HG03095 (cell line): ENCODE measurements around the gene ANXA11.
A peak's percentile ranks its signal among the peaks of the same experiment; 100 is the strongest.
"Not testable (repeated sequence)": the region's sequence is repeated elsewhere in the genome, so short reads cannot be mapped to it uniquely, and the experiment has no call there.

Source experiments
- ATAC-seq: cut with Tn5 transposase; IDR thresholded peaks from one replicate; pipeline ENCODE4 v1.9.1; 2021; ENCODE audit warnings: moderate library complexity; ENCODE audit not compliant: unreplicated experiment

The ANXA11 gene

DNA sequence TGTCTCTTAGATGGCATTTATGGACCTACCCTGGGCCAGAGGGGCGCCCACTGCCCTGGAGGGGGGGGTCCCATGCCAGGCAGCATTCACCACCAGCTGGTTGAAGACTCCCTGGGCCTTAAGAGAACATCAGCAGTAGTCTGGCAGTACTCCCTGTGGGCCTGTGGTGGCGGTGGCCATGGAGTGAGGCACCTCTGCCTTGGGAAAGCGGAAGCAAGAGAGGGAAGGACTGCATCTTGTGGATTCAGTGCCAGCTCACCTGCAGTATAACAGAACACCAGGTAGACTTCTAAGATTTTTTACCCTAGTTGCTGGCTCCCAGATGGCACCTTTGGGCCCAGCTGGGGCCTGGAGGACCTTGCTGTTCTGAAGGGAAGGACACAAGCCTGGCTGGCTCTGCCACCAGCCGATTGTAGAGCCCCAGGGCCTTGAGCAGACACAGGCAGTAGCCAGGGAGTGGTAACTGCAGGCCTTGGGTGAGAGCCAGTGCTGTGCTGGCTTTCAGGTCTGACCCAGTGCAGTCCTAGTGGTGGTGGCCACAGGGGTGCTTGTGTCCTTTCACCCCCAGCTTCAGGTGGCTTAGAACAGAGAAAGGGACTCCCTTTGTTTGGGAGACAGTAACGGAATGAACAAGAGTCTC, 57.1 kb downstream of the ANXA11 start:
- ATAC-seq: no peak

DNA sequence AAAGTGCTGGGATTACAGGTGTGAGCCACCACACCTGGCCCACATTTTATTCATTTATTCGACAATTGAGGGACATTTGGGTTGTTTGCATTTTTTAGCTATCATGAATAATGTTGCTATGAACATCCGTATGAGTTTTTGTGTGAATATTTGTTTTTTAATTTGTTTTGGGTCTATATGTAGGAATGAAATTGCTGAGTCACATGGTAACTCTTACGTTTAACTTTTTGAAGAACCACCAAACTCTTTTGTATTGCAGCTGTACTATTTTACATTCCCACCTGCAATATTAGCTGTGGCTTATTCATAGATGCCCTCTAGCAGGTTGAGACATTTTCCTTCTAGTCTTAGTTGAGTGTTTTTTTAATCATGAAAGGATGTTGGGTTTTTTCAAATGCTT, 58.4 kb downstream of the ANXA11 start:
- ATAC-seq: no peak

DNA sequence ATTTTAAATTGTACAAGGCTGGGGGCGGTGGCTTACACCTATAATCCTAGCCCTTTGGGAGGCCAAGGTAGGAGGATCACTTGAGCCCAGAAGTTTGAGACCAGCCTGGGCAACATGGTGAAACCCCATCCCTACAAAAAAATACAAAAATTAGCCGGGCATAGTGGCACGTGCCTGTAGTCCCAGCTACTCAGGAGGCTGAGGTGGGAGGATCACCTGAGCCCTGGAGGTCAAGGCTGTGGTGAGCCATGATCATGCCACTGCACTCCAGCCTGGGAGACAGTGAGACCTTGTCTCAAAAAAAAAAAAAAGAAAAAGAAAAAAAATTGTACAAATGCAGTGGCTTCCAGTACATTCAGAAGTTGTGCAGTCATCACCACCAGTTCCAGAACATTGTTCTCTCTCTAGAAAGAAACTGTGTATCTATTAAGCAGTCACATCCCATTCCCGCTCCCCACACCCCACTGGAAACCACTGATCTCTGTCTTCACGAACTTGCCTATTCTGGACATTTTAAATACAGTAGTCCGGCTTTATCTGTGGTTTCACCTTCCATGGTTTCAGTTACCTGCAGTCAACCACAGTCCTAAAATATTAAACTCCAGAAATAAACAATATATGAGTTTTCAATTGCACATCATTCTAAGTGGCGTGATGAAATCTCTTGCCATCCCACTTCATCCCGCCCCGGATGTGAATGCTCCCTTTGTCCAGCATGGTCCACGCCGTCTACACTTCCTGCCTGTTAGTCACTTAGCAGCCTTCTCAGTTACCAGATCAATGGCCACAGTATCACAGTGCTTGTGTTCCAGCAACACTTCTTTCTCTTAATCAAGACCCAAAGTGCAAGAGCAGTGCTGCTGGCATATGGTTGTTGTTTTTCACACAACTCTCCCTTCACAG, 59.7 kb downstream of the ANXA11 start:
- ATAC-seq: not testable (repeated sequence)

DNA sequence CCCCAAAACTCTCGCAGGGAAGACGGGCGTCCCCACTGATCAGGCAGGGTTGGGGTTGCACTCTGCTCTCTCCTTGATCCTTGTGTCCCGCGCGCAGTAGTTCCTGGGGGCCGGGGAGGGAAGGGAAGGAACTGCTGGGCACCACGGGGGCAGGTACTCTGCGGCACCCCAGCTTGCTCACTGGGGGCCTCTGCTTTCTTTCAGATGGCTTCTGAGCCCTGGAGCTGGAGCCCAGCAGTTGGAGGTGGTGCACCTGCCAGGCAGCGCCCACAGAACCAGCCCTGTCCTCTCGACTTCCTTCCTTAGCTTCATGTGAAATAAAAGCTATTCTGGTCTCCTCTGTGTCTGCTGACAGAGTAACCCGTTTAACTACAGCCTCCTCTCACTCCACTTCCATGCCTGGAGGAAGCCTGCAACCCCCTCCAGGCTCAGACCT, 60.6 kb downstream of the ANXA11 start:
- peak; percentile 23 for ATAC-seq

DNA sequence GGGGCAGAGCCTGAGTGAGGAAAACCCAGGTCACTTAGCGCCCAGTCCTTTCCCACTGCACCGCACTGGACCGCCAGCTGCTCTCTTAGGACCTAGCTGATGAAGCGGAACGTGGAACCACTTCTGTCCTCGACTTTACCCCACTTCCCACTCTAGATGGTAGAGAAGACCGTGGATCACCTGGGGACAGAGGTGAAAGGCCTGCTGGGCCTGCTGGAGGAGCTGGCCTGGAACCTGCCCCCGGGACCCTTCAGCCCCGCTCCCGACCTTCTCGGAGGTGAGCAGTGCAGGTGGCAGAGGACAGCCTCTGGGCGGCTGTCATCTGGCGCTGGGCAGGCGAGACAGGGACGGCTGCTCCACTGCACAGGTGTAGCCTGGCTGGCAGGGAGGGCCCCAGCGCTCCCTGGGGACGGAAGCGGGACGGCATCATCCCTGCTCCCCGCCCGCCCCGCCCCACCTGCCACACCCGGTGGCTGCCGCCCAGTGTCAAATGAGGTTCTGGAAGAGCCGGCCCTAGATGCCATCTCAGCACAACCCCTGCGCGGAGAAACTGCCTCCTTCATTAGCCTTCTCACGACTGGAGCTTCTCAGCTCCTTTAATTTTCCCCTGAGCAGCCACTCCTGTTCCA, 61.2 kb downstream of the ANXA11 start:
- peak; percentile 60 for ATAC-seq

DNA sequence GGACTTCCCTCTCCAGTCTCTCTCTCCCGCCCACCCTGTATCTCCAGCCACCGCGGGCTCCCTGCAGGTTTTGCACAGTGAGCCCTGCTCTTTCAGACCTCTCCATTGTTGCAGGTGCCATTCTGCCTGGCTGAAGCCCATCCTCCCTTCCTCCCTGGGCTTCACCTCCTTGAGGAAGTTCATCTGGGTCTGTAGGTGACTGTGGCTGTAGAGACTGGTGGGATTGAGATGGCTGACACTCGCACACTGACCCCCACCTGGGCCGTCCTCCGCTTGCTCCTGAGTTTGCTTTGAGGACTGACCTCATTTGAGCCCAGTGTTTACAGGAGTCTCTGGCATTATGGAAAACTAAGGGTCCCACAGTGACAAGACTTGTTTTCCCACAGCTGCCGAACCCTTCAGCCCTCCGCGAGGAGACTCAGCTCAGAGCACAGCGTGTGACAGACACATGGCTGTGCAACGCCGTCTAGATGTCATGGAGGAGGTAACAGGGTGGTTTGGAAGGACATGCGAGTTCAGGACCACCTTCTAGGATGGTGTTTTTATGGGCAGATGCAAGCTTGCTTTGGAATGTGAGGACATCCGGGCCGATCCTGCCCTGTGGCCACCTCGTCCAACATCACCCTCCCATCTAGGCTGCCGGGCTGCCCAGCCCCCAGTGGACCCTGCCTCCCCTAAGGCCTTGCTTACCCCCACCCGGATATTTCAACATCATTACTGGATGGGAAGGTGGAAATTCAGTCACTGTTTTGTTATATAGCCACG, 63.5 kb downstream of the ANXA11 start:
- no peak for ATAC-seq

DNA sequence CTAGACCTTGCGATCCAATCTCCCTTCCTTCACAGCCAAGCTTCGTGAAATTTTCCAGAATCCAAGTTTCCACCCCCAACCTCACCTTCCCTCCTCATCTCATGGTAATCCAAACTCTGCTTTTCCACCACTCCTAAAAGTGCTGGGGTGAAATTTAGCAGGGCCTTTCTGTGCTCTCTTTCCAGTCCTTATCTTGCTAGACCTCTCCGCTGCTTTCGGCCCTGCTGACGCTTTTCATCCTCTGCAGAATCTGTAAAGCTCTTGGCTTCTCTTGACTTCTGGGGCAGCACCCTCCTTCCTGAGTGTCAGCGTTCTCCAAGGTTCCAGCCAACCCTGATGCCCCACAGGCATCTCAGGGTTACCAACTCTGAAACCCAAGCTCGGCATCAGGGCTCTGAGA, 65.1 kb downstream of the ANXA11 start:
- no peak for ATAC-seq

DNA sequence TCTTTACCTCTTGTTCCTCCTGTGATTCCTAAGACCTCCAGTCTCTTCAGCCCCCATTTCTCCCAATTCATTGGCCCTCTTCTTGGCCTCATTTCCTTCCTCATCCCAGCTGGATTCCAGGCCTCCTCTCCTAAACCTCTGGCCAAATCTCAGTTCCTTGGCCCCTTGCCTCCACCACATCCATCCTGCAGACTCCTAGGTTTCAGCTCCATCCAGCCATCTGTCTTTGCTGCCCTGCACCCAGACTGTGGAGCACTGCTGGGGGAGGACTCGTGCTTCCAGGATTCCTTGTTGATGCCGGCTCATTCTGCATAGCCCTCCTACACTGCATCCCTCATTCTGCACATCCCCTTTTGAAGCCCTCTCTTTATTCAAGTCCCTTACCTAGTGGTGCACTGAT, 66.1 kb downstream of the ANXA11 start:
- no peak for ATAC-seq

DNA sequence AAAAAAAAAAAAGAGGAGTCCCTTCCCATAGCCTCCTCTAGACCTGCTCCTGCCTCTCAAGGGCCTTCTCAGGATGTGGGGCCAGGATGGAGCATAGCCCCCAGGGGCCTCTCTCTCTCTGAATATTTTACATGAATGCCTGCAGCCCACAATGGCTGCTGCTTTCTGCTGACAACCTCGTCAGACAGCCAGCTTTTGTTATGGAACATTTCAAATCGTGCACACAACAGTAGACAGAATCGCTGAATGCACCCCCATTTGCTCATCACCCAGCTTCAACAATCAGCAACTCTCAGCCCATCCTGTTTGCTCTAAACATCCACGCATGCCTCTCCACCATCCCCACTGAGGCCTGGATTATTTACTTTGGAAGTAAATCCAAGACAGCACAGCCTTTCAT, 67.4 kb downstream of the ANXA11 start:
- ATAC-seq: no peak

DNA sequence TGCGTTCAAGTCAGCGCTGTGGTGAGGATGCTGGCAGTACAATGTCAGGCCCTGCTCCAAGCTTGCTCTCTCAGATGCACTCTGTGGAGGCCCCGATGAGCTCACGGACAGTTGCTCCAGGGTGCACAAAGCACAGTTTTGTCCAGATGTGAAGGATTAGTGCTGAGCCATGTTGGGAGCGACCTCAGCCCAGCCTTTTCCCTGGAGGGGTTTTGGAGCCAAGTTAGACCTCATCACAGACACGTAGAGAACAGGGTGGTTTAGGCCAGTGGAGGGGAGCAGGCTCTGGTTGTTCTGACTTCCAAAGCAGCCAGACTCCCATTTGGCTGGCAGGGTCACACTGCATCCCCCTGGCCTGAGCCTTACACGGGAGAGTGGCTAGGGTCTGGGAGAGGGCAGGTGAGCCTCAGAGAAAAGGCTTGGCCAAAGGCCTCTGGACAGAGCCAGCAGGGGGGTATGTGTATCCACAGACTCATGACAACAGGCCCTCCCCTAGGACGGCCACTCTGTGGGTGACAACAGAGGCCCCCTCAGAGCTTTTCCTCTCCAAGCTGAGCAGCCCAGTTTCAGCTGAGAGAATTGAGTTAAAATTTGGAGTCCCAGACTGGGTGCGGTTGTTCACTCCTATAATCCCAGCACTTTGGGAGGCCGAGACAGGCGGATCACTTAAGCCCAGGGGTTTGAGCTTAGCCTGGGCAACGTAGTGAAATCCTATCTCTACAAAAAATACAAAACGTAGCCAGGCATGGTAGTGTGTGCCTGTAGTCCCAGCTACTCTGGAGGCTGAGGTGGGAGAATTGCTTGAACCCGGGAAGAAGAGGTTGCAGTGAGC, 68.1 kb downstream of the ANXA11 start:
- no peak for ATAC-seq

DNA sequence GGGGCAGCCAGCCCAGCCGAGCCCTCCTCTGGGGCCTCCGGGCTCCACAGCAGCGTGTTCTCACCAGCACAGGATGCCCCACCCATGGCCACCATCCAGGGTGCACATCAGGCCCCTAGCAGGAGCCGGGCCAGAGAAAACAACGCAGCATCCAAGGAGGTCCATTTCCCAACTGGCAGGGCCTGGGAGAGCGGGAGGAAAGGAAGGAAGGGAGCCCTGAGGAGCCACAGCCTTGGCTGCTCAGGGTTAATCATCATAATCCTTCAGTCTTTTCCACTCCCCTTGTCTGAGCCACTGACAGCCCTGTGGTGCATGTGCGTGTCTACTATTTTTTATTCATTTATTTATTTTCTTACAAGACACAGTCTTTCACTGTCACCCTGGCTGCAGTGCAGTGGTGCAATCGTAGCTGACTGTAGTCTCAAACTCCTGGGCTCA, 69.2 kb downstream of the ANXA11 start:
- ATAC-seq: no peak

DNA sequence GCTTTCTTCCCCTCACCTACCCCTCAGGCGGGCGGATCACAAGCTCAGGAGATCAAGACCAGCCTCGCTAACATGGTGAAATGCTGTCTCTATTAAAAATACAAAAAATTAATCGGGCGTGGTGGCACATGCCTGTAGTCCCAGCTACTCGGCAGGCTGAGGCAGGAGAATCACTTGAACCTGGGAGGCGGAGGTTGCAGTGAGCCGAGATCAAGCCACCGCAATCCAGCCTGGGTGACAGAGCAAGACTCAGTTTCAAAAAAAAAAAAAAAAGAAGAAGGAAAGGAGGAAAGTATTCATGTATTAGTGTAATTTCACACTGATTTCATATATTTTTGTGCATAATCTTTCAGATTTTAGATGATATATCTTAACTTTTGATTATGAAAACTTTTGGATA, 71.7 kb downstream of the ANXA11 start:
- not testable (repeated sequence) for ATAC-seq

DNA sequence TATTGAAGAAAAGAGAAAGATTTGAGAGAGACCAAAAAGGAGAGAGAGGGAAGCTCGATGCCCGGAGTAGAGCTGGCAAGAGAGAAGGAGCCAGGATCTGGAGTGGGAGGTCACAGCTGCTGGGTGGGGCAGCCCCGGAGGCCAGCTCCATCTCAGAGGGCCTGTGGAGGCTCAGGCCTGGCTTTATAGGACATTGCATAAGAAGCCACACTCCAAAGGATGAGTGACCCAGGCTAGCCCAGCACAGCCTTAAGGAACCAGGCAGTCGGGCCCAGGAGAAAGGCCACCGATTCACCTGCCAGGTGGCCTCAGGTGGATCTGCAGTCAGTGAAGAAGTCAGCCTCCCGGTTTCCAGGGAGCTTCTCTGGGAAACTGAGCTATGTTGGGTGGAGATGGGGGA, 72.1 kb downstream of the ANXA11 start:
- ATAC-seq: no peak

DNA sequence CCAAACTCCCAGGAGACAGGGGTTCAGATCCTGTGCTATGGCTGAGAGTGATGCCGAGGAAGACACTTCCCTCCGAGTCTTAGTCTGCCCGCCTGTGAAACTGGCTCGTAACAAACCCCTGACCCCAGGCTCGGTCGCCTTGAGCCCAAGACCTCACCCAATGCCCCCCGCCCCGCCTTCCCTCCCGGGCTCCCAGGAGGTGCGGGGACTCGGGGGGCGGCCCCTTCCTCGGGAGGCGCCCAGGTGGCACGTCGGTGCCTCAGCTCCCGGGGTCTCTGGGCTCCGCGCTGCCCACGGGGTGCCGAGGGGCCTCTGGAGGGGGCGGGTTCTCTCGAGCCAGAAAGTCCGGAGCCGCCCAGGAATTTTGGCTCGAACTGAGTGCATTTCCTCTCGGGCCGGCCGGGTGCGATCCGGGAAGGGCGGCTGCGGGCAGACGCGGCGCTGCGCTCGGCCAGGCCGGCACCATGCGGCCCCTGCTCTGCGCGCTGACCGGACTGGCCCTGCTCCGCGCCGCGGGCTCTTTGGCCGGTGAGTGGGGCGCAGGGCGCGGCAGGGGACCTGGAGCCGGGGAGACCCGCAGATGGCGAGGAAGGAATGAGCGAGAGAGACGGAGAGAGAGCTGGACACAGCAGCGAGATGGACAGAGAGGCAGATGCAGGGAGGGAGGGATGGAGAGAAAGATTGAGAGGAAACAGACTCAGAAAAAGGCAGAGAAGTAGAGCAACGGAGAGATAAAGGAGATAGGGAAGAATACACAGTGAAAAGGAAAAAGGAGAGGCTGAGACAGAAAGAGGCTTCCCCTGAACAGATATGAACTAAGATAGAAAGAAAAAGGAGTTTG, 72.8 kb downstream of the ANXA11 start, which contains the start of gene PLAC9:
Gene PLAC9 (plus strand): TSS at position 432 of the 841 bp plus-strand sequence. CDS start 33 bp downstream, at position 465.
- ATAC-seq: no peak

DNA sequence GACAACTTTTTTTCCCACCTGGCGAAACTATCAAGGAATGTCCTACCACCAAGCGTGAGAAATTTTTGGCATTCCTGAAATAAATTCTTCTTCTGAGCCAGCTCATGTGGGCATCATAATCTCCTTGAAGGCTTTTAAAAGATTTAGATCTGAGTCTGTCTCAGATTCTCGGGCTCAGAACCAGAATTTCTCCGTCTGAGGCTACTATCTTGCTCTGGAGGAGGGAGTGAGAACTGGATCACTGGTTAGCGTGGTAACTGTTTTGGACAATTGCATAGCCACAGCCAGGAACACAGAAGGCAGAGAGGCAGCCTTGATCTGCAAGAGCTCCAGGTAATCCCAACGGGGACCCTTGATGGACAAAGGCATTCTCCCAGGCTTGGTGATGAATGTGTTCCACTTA, 73.8 kb downstream of the ANXA11 start:
- no peak for ATAC-seq

DNA sequence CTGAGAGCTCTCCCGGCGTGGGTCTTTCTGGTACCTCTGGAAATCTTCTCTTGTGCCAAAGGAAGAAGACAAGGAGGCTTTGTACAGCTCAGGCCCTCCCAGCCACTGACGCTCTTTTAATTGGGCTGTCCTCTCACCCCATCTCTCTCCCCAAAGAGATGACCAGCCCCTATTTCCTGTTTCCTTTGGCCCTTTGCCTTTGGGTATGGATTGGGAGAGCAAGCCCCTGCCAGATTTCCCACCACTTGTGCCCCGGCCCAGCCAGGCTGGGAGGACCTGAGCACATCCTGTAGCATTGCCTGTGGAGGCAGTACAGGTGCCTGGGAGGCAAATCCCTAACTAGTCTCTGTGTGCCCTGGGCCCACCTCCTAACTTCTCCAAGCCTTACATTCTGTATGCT, 78.5 kb downstream of the ANXA11 start:
- no peak for ATAC-seq

DNA sequence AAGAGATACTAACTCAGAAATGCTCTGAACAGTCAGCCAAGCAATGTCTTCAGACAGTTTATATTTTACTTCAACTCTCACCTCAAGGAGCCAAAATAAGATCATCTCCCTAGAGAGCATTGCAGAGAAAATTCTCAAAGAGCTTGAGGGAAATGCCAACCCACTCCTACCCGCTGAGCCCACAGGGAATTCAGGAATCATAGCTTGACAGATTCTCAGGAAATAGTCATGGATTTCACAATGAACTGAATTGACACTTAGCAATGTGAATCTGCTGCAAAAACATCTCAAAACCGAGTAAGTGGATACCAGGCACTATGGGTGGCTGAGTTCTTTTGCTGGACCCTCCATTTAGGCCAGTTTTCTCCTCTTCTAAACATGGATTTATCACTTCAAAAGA, 82.6 kb downstream of the ANXA11 start:
- ATAC-seq: no peak

DNA sequence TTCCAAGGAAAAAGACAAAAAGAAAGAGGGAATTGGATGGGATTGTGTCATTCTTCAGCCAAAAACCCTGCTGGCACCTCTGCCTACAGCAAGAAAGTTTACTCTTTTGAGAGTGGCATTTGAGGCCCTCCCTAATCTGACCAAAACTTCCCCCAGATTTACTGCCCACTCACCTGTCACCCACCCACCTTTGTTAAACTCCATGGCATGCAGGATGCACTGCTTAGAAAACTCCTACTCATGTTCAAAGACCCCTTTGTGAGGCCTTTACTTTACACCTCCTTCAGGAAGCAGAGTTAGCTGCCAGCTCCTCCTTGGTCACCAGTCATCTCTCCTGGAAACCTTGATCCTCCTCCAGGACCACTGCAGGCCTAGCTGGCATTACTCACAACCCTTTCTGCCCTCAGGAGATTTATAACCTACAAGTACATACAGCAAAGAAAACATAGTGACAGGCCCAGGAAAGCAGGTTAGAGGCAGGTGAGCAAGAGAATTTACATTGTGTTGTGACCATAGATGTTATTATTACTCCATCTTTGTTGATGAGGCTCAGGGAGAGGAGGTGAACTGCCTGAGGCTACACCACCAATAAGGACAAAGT, 83.1 kb downstream of the ANXA11 start:
- ATAC-seq: no peak

DNA sequence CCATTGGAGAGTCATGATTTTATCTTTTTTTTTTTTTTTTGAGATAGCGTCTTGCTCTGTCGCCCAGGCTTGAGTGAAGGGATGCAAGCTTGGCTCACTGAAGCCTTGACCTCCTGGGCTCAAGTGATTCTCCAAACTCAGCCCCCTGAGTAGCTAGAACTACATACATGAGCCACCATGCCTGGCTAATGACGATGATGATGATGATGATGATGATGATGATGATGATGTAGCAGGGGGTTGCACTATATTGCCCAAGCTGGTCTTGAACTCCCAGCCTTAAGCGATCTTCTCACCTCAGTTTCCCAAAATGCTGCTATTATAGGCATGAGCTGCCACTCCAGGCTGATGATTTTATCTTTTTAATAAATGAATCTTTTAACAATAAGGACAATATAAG, 86.7 kb downstream of the ANXA11 start:
- ATAC-seq: no peak
